HG02623 (cell line): ENCODE results near the gene CARM1.
A peak's percentile ranks its signal among the peaks of the same experiment; 100 is the strongest.
"Not testable (repeated sequence)": the region's sequence is repeated elsewhere in the genome, so short reads cannot be mapped to it uniquely, and the experiment has no call there.

Experiments used
- ATAC-seq: cut with Tn5 transposase; IDR thresholded peaks from one replicate; pipeline ENCODE4 v1.9.1; 2021; ENCODE audit warnings: moderate library complexity; ENCODE audit not compliant: unreplicated experiment

Gene CARM1

DNA sequence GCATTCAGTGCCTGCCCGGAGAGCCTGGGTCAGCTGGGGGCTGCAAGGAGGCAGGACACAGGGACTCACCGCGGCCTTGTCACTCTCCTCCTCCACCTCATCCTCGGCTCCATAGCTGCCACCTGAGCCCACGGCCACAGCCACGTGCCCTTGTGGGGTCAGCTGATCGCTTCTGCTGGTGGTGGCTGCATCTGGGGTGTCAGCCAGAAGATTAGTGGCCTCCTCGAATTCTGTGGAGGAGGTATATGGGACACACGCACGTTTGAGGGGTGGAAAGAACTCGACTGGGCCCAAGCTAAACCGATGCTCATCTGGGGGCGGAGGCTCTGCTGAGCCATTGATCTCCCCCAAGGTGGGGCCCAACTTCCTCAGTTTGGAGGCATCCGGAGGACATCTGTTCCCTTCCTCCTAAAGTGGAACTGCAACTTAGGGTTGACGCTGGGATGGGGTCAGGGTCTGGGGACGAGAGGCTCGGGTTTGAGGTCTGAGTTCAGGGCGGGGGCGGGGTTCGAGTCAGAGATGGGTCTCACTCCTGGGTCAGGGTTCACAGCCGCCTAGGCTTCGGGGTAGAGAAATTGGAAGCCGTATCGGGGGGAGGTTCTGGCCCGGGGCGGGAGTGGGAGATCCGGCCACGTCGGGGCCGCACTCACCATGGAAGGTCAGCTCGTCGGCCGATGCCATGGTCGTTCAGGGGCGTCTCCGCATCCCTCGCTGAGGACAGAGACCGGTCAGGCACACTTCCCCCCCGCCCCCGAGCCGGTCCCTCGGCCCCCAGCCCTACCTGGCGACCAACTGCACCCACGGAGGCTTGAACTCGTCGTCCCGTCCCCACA, 56.6 kb downstream of the CARM1 start:
- peak; percentile 1 for ATAC-seq

DNA sequence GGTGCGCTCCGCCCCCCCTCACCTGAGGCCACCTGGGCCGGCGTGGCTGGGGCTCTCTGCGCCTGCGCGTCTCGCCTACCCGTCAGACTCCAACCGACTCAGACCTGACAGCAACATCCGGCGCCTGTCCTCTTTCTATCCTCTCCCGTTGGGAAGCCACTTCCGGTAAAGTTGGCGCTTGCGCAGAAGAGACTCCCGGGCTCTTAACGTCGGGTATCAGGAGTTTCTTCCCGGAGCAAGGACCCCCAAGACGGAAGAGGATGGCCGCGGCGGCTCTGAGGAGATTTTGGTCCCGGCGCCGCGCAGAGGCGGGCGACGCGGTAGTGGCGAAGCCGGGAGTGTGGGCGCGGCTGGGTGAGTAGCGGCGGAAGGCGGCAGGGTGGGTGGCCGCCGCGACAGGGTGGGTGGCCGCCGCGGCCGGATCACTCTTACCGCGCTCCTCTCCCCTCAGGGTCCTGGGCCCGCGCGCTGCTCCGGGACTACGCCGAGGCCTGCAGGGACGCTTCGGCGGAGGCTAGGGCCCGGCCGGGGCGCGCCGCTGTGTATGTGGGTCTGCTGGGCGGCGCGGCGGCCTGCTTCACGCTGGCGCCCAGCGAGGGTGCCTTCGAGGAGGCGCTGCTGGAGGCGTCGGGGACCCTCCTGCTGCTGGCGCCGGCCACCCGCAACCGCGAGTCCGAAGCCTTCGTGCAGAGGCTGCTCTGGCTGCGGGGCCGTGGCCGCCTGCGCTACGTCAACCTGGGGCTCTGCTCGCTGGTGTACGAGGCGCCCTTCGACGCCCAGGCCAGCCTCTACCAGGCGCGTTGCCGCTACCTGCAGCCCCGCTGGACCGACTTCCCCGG, 57.4 kb downstream of the CARM1 start, which contains the start of the genes TIMM29 and YIPF2:
Gene TIMM29, plus strand, starts transcription at position 249 of the 839 bp plus-strand sequence. Its CDS starts 12 bp downstream, at position 261.
Gene YIPF2, minus strand, starts transcription at position 77 of the 839 bp plus-strand sequence. CDS start 229 bp downstream, outside the sequence.
- ATAC-seq: peak; percentile 73

DNA sequence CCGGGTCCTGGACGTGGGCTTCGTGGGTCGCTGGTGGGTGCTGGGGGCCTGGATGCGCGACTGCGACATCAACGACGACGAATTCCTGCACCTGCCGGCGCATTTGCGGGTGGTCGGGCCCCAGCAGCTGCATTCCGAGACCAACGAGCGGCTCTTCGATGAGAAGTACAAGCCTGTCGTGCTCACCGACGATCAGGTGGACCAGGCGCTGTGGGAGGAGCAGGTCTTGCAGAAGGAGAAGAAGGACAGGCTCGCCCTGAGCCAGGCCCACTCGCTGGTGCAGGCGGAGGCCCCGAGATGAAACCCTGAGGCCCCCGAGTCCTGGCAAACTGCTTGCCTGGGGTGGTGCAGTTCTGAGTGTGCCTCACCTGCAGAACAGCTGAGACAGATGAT, 58.0 kb downstream of the CARM1 start:
- no peak for ATAC-seq

DNA sequence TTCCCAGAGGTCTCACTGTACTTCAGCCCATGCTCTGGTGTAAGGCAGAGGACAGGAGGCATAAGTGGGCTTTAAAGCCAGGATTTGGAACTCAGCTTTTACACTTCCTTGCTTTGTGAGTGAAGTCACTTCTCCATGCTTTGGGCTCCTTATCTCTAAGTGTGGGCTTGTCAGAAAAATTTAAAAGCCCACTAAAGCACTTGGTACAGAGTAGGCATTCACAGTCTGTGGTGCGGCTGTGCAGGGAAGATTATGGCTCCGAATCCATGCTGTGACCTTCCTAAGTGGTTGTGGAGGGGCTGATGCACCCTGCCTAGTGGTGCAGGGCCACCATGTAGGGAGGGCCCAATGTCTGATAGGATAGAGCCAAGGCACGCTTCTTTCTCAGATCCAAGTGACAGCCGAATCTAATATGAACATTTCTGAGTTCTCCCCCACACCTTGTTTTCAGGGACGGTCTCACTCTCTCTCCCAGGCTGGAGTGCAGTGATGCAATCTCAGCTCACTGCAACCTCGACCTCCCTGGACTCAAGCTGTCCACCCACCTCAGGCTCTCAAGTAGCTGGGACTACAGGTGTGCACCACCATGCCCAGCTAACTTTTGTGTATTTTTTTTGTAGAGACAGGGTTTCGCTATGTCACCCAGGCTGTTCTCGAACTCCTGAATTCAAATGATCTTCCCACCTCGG, 64.2 kb downstream of the CARM1 start:
- ATAC-seq: no peak

DNA sequence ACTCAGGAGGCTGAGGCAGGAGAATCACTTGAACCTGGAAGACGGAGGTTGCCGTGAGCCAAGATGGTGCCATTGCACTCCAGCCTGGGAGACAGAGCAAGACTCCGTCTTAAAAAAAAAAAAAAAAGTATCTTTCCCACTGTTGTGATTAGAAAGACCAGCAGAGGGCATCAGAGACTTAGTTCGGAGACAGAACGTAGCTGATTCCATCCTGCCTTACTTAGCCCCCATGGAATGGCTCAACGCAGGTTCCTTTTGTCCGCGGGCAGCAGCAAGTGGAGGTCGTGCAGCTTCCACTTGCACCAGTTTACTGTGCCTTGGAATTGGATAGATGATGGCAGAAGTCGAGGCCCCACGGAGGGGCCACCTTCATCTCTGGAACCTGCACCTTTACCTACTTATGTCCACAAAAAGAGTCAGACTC, 65.3 kb downstream of the CARM1 start:
- no peak for ATAC-seq

DNA sequence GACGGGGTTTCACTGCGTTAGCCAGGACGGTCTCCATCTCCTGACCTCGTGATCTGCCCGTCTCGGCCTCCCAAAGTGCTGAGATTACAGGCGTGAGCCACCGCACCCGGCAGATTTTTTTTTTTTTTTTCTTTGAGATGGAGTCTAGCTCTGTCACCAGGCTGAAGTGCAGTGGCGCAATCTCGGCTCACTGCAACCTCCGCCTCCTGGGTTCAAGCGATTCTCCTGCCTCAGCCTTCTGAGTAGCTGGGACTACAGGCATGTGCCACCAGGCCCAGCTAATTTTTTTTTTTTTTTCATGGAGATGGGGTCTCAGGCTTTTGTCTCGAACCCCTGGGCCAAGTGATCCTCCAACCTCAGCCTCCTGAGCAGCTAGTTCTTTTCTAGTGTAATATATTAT, 70.3 kb downstream of the CARM1 start:
- not testable (repeated sequence) for ATAC-seq

DNA sequence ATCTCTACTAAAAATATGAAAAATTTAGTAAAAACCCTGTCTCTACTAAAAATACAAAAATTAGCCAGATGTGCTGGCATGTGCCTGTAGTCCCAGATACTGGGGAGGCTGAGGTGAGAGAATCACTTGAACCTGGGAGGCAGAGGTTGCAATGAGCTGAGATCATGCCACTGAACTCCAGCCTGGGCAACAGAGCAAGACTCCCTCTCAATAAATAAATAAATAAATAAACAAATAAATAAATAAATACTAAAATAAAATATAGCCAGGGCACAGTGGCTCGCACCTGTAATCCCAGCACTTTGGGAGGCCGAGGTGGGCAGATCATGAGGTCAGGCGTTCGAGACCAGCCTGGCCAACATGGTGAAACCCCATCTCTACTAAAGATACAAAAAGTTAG, 72.1 kb downstream of the CARM1 start:
- not testable (repeated sequence) for ATAC-seq

DNA sequence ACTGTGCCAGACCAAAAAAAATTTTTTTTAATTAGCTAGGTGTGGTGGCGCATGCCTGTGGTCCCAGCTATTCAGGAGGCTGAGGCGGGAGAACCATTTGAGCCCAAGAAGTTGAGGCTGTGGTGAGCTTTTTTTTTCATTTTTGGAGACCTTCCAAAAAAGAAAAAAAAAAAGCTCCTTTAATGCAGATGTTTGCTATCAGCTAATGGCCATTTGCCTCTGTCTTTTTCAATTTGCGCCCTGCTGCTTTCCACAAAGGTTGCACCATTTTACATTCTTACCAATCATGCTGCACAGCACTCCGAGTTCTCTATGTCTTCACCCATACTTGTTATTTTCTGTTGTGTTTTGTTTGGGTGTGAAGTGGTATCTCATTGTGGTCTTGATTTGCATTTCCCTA, 73.9 kb downstream of the CARM1 start:
- ATAC-seq: no peak

DNA sequence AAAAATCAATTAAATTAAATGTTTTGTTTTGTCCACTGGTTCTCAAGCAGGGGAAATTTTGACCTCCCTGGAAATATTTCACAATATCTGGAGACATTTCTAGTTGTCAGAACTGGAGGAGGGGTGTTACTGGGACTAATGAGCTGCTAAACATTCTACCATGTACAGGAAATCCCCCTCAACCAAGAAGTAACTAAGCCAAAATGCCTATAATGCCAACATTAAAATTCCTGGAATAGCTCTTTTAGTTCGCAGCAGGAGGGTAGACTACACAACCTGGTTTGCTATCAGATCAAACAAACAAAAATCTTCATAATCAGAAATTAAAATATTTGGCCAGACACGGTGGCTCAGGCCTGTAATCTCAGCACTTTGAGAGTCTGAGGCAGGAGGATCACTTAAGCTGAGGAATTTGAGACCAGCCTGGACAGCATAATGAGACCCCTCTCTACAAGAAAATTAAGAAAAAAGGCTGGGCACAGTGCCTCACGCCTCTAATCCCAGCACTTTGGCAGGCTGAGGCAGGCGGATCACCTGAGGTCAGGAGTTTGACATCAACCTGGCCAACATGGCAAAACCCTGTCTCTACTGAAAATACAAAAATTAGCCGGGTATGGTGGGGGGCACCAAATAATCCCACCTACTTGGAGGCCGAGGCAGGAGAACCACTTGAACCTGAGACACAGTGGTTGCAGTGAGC, 75.8 kb downstream of the CARM1 start:
- ATAC-seq: no peak

DNA sequence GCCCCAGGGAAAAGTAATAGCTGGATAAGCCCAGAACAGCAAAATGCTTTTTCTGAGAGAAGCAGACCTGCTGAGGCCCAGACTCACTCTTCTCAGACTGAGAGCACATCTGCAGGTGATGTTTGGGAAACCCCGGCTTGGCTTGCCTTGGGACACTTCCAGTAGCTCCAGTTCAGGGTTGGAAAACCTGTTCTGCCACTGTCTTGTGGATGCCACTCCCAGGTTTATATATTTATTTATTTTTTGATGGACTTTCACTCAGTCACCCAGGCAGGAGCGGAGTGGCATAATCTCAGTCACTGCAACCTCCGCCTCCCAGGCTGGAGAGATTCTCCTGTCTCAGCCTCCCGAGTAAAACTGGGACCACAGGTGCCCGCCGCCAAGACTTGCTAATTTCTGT, 81.5 kb downstream of the CARM1 start:
- no peak for ATAC-seq

DNA sequence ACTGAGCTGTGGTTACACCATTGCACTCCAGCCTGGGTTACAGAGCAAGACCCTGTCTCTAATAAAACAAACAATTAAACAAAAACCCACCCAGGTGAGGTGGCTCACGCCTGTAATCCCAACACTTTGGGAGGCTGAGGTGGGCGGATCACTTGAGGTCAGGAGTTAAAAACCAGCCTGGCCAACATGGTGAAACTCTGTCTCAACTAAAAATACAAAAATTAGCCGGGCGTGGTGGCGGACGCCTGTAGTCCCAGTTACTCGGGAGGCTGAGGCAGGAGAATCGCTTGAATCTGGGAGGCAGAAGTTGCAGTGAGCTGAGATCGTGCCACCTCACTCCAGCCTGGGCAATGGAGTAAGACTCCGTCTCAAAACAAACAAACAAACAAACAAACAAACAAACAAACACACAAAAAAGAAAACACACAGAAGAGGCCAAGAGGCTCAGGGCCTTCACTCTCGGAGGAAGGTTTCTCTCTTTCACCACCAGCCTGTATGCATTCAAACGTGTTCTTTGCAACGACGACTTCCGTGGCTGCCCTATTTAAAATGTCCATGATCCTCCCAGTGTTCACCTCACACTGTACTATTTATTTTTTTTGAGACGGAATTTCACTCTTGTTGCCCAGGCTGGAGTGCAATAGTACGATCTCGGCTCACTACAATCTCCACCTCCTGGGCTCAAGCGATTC, 88.1 kb downstream of the CARM1 start:
- ATAC-seq: not testable (repeated sequence)

DNA sequence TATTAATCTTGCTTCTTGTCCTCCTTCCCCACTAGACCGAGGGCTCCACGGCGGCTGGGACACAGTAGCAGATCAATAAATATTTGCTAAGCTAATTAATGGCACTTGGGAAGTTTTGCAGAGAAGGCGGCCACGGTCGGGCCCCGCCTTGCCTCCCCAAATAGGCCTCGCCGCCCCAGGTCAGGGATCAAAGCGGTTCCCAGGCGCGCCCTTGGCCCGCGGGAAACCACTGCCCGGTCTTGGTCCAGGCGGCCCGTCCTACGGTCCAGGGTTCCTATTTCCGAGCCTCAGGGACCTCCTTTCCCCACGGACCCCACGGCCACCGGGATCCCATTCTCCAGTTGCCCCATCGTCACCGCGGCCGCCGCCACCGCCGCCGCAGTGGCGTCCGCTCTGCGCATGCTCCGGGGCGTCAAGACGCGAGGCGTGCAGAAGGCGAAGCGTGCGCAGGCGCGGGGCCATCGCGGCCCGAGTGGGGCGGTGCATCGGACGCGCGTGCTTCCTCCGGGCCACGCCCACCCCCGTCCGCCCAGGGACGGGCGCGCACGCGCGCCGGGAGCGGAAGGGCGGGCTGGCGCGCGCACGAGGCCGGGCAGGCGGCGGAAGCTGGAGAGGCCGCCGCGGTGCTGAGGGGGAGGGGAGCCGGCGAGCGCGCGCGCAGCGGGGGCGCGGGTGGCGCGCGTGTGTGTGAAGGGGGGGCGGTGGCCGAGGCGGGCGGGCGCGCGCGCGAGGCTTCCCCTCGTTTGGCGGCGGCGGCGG, 89.1 kb downstream of the CARM1 start, which contains the start of gene SMARCA4:
Gene SMARCA4, plus strand, starts transcription at position 717 of the 759 bp plus-strand sequence. CDS start 23,122 bp downstream, outside the sequence.
- ATAC-seq: peak; percentile 79

DNA sequence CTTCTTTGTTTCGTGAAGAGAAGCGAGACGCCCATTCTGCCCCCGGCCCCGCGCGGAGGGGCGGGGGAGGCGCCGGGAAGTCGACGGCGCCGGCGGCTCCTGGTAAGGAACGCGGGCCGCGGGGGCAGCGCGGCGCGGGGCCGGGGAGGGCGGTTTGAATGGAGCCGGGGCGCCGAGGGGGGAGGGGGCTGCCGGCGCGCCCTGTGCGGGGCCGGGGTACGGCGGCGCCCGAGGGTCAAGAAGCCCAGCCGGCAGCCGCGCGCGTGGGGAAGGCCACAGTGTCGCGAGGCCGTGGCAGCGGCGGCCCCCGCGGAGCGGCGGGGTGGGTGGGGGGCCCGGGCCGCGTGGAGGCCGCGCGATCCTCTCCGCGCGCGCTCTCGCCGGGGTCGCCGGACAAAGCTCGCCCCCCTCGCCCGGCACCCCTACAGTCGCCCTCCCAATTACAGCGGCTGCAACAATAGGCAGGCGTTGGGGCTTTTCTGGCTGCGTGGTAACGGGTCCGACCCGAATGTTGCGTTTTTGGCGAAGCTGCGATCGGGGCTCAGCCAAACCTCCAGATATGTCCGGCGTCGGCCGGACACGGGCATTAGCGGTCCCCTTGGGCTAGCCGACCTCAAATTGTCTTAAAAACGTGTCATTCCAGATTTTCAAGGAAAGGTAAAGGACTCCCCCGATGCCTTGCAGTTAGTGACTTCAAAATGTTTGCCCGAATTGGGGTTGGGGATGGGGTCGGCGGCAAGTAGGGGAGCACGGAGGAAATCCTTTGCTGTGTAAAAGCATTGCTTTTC, 89.9 kb downstream of the CARM1 start:
- ATAC-seq: peak; percentile 32

DNA sequence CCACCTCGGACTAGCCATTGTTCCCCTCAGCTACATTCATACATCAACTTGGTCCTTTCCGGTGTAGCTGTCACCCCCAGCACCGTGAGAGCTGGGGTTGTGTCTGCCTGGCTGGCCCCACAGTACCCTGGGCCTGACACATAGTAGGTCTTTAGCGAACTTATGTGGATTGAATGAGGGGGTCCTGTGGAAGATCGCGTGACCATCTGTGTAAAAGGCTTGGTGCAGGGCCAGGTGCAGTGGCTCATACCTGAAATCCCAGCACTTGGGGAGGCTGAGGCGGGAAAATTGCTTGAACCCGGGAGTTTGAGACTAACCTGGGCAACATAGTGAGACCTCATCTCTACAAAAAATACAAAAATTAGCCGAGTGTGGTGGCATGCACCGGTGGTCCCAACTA, 91.5 kb downstream of the CARM1 start:
- ATAC-seq: no peak

DNA sequence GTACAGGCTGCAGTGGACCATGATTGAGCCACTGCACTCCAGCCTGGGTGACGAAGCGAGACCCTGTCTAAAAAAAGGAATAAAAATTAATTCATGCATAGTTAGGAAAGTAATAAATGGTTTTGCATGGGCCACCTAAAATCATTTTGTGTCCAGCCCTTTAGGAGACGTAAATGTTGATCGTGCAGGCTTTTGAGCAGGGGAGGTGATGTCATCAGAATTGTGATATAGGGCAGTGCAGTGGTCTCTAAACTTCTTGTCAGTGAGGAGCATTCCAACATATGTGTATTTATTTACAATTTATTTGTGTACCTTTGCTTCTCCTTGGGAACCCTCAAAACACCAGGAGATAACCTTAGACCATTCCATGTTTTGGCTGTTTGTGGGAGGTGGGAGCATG, 92.5 kb downstream of the CARM1 start:
- ATAC-seq: no peak

DNA sequence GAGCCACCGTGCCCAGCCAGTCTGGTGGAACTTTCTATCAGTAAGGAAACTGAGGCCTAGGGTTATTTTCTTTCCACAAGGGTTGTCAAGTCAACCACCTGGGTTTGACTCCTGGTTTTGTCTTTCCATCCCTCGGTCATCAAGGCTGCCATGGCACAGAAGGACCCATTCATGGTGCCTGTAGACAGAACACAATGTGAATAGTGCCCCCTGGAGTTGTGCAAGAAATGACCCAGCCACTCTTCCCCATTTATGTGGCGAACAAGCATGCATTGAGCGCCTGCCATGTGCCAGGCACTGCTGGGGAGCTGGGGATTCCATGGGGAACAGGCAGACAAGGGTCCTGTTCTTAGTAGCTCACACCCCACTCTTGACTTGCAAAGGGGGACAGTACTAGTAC, 93.5 kb downstream of the CARM1 start:
- no peak for ATAC-seq

DNA sequence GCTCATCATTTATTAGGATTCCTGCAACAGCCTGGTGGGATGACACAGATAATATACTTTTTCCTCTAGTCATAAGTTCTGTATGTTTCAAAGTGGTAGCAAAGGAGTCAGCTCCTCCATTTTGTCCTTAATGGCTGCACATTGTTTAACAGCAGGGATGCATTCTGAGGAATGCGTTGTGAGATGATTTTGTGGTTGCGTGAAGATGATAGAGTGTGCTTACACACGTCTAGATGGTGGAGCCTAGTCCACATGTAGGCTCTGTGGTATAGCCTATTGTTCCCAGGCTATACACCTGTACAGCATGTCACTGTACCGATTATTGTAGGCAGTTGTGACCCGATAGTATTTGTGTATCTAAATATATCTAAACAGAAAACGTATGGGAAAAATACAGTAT, 94.0 kb downstream of the CARM1 start:
- ATAC-seq: no peak

DNA sequence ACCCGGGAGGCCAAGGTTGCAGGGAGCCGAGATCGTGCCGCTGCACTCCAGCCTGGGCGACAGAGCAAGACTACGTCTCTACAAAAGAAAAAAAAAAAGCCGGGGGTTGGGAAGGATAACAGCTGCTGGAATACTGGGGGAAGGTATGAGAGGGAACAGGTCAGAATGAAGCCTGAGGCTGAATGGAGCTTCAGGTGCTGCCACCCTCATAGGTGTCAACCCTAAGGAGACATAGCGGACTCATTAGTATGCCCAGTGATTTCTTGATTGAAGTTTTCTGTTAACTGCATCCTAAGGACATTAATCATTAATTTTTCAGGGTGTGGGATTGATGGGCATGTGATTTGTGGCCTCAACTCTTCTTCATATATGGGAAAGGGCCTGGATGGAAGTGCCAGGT, 95.5 kb downstream of the CARM1 start:
- ATAC-seq: no peak
